HG03103 (cell line): ENCODE results near the gene CEACAM6.

Source experiments
- ATAC-seq: cut with Tn5 transposase; IDR thresholded peaks from one replicate; pipeline ENCODE4 v1.9.1; 2021; ENCODE audit warnings: low read depth; ENCODE audit not compliant: unreplicated experiment

CEACAM6 gene

GRCh38 chr19:41795031-41795461, 39.7 kb downstream of the CEACAM6 start:
- no peak for ATAC-seq

GRCh38 chr19:41796362-41796761, 41.0 kb downstream of the CEACAM6 start, which contains the start of gene CEACAM3:
Gene CEACAM3 (plus strand): TSS chr19:41796587. CDS start chr19:41796678, 91 bp downstream.
- ATAC-seq, result no peak

- ATAC-seq, result no peak
Observed at GRCh38 chr19:41796901-41797300, 41.6 kb downstream of the CEACAM6 start.

GRCh38 chr19:41799444-41800000, 44.2 kb downstream of the CEACAM6 start:
- no peak for ATAC-seq

GRCh38 chr19:41801031-41801430, 45.7 kb downstream of the CEACAM6 start:
- ATAC-seq, result no peak

GRCh38 chr19:41801792-41802211, 46.5 kb downstream of the CEACAM6 start:
- ATAC-seq, result no peak

GRCh38 chr19:41802770-41803169, 47.4 kb downstream of the CEACAM6 start:
- no peak for ATAC-seq

GRCh38 chr19:41804336-41804735, 49.0 kb downstream of the CEACAM6 start:
- no peak for ATAC-seq

- ATAC-seq, result no peak
Observed at GRCh38 chr19:41807176-41807575, 51.8 kb downstream of the CEACAM6 start.

- no peak for ATAC-seq
Observed at GRCh38 chr19:41808663-41809566, 53.6 kb downstream of the CEACAM6 start.

- ATAC-seq, result no peak
Observed at GRCh38 chr19:41810301-41810700, 55.0 kb downstream of the CEACAM6 start.

GRCh38 chr19:41811036-41811435, 55.7 kb downstream of the CEACAM6 start:
- no peak for ATAC-seq

- ATAC-seq, result no peak
Observed at GRCh38 chr19:41811981-41812380, 56.7 kb downstream of the CEACAM6 start.

GRCh38 chr19:41813911-41814310, 58.6 kb downstream of the CEACAM6 start:
- ATAC-seq, result no peak

GRCh38 chr19:41815301-41815700, 60.0 kb downstream of the CEACAM6 start:
- no peak for ATAC-seq

- ATAC-seq, result no peak
Observed at GRCh38 chr19:41816761-41817160, 61.4 kb downstream of the CEACAM6 start.

GRCh38 chr19:41821003-41821735, 65.8 kb downstream of the CEACAM6 start:
- ATAC-seq, result no peak
